SK-N-MC (cell line): ENCODE measurements around the gene TBCEL.
"Not testable (repeated sequence)": the region's sequence is repeated elsewhere in the genome, so short reads cannot be mapped to it uniquely, and the experiment has no call there.

ENCODE experiments used
- DNase-seq: peaks from one replicate; pipeline ENCODE4 v3.0.0-alpha.2; 2011; ENCODE audit warnings: low read depth, low spot score
- H3K27ac ChIP-seq: fragments of 200-600 bp; sonication (generic); 2 replicates; pipeline ENCODE4 v1.5.1; 2016; ENCODE audit warnings: mixed run types
- H3K36me3 ChIP-seq: fragments of 200-600 bp; sonication (generic); 2 replicates; pipeline ENCODE4 v1.6.1; 2017; ENCODE audit warnings: antibody characterized with exemption, low read length, mixed read lengths; ENCODE audit not compliant: insufficient read depth
- H3K4me3 ChIP-seq: fragments of 200-600 bp; sonication (generic); 2 replicates; pipeline ENCODE4 v1.5.1; 2016
- H3K9ac ChIP-seq: fragments of 200-600 bp; sonication (generic); 2 replicates; pipeline ENCODE4 v1.8.0; 2017; ENCODE audit warnings: mixed run types, mixed read lengths; ENCODE audit not compliant: insufficient read length
- H3K9me3 ChIP-seq: fragments of 200-600 bp; sonication (generic); 2 replicates; pipeline ENCODE4 v1.6.1; 2017; ENCODE audit warnings: low read depth, mild to moderate bottlenecking, antibody characterized with exemption, low read length, moderate library complexity, mixed read lengths
- EZH2 ChIP-seq: fragments of 200-600 bp; sonication (generic); IDR thresholded peaks from one replicate; pipeline ENCODE4 v1.6.1; 2017; ENCODE audit warnings: antibody characterized with exemption
- FOXP2 ChIP-seq: optimal IDR thresholded peaks from 2 replicates; pipeline ENCODE3; 2011; ENCODE audit warnings: mild to moderate bottlenecking, moderate library complexity; ENCODE audit not compliant: insufficient read depth; ENCODE audit errors: extremely low read length, control extremely low read depth
- POLR2AphosphoS5 ChIP-seq: IDR thresholded peaks from 2 replicates; pipeline ENCODE4 v1.6.1; 2012; ENCODE audit warnings: mild to moderate bottlenecking, low read depth, low read length, borderline replicate concordance

Gene TBCEL

DNA sequence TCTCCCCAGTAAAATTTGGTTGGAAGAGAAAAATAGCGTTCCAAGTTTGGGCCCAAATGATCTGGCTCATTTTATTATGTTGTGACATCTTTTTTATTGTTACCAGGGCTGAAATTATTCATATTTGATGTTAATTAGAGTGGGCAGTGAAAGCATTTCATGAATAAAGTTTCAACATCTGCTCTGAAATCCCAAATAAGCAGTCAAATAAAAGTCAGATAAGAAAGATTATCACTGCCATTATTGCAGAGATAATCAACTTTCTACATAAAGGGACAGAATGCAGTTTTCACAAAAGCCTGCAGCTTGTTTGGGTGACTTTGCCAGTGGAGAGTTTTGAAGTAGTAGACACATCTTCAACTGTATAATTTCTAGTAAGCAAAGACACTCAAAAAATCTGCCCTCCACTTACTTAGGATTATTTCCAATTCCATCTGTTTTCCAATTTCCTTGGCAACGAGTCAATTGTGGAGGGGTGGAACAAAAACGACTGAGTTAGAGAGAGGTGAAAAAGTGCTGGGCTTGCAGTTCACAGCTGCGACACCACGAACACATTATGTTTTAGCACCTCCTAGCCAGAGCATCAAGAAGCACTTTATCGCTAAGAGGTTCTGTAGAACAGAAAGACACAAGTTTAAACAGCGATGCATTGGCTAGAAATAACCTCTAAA is 86.1 kb downstream of the TBCEL start:
- DNase-seq: no peak
- TF ChIP-seq FOXP2: no peak
- no peak for TF ChIP-seq POLR2AphosphoS5
- TF ChIP-seq EZH2: no peak
- no peak overlapping the region for H3K9ac ChIP-seq
- no peak overlapping the region for H3K27ac ChIP-seq
- no peaks in the 10 kb centered on the region for H3K36me3 ChIP-seq
- H3K9me3 ChIP-seq: no peaks in the 10 kb centered on the region
- no peak overlapping the region for H3K4me3 ChIP-seq

DNA sequence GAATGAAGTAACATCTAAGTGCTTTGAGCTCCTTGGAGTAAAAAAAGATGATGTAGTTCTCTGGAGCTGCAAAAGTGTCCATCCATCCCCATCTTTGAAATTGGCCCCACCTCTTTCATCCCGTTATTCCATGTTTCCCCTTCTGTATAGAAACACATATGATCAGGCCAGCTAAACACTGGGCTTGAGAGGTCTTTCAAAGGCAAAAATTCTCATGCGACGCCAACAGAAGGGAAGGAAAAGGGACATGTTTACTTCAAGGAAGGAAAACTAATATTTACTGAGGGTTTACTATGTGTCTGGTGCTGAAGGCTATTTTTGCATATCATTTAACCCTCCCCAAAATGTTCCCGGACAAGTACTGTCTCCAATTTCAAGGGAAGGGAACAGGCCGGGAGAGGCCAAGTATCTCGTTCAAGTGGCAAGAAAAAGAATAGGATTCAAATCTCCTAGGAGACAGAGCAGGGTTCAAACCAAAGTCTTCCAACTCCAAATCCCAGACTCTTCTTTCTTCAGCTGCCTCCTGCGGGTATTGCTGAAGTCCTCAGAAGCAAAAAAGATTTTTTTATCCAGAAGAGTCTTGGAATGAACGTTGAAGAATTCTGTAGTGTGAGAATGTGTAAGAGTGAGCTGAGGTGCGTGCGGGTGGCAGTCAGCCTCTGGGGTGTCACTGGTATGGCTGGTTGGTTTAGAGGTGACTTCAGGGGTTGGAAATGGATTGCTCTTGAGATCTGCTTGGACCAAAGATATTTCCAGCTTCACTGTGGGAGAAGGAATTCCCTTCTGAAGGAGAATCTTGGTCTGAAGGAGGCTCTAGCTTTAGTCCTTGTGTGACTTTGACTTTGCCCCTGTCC is 87.2 kb downstream of the TBCEL start:
- TF ChIP-seq POLR2AphosphoS5 (no peak), FOXP2 (no peak), EZH2 (no peak)
- H3K4me3 ChIP-seq: no peak overlapping the region
- H3K9ac ChIP-seq: no peak overlapping the region

DNA sequence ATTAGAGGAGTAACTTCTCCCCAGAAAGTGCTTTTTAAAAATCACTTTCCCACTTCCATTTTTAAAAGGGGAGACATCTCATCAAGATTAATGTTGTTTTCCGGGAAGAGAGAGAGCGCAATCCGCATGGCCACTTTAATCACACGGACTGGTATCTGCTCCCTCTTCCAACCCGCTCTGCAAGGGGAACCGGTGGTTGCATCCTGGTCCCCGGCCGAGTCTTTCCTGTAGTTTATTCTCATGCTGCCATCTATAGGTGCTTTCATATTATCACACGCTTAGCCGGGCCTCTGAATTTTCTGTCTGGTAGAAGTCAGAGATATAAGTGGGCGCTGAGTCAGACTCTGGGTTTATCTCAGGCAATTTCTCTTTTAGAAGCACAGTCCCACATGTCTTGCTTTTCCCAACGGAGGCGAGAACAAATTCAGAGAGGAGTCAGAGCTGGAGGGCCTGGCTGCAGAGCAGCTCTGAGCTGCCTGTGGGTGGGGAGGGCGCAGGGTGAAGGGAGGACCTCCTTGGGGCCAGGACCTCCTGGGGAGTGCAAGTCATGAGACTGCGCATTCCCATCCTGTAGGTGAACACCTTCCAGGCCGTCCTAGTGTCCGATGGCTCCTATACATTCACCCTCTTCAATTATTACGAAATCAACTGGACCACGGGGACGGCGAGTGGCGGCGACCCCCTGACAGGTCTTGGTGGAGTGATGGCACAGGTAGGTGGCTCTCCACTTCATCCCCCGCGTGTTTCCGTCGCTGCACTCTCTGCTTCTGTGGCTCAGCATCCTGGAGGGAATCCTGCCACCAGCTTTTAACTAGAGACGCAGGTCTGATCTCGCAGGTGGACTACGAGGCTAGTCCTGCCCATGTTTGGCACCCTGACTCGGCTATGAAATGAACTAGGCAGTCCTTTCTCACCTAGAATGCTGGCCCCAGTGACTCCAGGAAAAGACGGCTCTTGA is 88.9 kb downstream of the TBCEL start:
- Histone ChIP-seq H3K9ac (no peak overlapping the region), H3K9me3 (no peaks in the 10 kb centered on the region), H3K4me3 (no peak overlapping the region), H3K36me3 (no peaks in the 10 kb centered on the region), H3K27ac (no peak overlapping the region)
- DNase-seq: no peak
- TF ChIP-seq POLR2AphosphoS5 (no peak), FOXP2 (no peak), EZH2 (no peak)

More for the DNA sequence above, 87.2 kb downstream of the TBCEL start:
- no peaks in the 10 kb centered on the region for H3K9me3 ChIP-seq
- no peaks in the 10 kb centered on the region for H3K36me3 ChIP-seq
- no peak for DNase-seq
- no peak overlapping the region for H3K27ac ChIP-seq

DNA sequence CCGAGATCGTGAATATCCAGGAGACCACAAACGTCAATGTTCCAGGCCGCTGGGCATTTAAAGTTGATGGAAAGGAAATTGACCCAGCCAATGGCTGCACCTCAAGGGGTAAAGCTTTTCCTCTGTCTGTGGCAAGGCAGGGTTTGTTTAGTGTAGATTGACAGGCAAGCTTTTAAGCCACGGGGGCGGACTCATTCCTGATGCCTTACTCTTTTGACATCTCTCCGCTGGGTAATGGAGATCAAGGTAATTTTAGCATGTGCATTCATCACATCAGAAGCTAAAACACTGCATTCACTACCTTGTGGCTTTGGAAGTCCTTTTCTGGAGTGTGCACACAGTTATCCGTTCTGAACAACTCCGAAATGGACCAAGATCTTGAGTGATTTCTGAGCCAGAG is 89.7 kb downstream of the TBCEL start:
- no peak overlapping the region for H3K9ac ChIP-seq
- TF ChIP-seq FOXP2: no peak
- H3K9me3 ChIP-seq: no peaks in the 10 kb centered on the region
- no peaks in the 10 kb centered on the region for H3K36me3 ChIP-seq
- no peak overlapping the region for H3K4me3 ChIP-seq
- no peak for DNase-seq
- H3K27ac ChIP-seq: no peak overlapping the region

DNA sequence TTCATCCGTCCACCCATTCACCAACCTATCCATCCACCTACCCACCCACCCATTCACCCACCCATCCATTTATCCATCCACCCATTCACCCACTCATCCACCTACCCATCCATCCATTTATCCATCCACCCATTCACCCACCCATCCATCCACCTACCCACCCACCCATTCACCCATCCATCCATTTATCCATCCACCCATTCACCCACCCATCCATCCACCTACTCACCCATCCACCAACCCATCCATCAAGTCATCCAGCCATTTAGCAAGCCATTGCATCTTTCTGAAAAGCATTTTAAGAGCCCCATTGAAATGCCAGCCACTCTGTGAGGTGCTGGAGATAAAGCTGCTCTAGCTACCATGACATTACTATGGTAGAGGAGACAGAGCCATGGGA is 91.1 kb downstream of the TBCEL start:
- not testable (repeated sequence) for H3K36me3 ChIP-seq, H3K9me3 ChIP-seq, H3K27ac ChIP-seq, H3K4me3 ChIP-seq, H3K9ac ChIP-seq, DNase-seq

DNA sequence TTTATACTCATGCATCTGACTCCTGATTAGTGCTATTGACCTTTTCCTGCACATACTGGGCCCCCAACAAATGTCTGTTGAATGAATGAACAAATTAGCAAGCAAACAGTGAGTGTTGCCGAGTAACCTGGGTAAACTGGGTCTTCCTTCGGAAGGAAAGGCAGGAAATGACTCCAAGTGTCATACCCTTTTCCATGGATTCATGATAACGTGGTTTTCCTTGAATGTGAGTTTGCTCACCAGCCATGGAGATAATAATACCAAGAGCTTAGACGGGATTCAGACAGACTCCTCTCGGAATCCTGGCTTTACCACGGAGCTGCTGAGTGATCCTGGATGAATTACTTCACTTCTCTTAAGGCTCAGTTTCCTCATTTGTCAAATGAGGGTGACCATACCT is 93.9 kb downstream of the TBCEL start:
- DNase-seq: no peak
- Histone ChIP-seq H3K4me3 (no peak overlapping the region), H3K9ac (no peak overlapping the region), H3K27ac (no peak overlapping the region), H3K9me3 (no peaks in the 10 kb centered on the region), H3K36me3 (no peaks in the 10 kb centered on the region)
- TF ChIP-seq FOXP2 (no peak), POLR2AphosphoS5 (no peak), EZH2 (no peak)

DNA sequence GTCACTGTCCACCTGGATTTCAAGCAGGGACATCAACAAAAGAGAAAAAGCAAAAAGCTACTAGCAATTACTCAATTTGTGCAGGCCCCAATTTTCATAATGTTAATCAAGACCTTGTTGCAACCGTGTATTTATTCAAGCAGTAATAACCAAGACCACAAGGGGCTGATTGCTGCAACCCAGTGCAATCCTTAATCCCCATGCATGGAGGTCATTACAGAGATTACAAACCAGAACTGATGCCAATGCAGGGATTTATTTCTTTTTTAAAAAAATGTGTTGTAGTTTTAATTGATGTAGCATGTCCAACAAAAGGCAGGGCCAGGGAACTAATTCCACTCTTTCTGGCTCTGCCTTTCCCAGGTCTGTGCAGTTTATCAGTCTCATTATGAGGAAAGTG is 95.5 kb downstream of the TBCEL start:
- H3K36me3 ChIP-seq: no peaks in the 10 kb centered on the region
- no peak overlapping the region for H3K4me3 ChIP-seq
- H3K9me3 ChIP-seq: no peaks in the 10 kb centered on the region
- no peak overlapping the region for H3K27ac ChIP-seq
- no peak for TF ChIP-seq FOXP2
- TF ChIP-seq POLR2AphosphoS5: no peak
- TF ChIP-seq EZH2: no peak
- H3K9ac ChIP-seq: no peak overlapping the region
- no peak for DNase-seq

DNA sequence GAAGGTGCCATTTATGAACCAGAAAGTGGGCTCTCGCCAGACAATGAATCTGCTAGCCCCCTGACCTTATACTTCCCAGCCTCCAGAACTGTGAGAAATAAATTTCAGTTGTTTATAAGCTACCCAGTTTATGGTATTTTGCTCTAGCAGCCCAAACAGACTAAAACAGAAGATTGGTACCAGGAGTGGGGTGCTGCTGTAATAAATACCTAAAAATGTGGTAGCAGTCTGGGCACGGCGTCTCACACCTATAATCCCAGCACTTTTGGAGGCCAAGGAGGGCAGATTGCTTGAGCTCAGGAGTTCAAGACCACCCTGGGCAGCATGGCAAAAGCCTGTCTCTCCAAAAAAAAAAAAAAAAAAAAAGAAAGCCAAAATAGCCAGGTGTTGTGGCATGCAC is 98.4 kb downstream of the TBCEL start:
- no peak for DNase-seq
- Histone ChIP-seq H3K36me3 (no peaks in the 10 kb centered on the region), H3K9ac (no peak overlapping the region), H3K9me3 (no peaks in the 10 kb centered on the region), H3K27ac (no peak overlapping the region), H3K4me3 (no peak overlapping the region)
- no peak for TF ChIP-seq FOXP2
- TF ChIP-seq EZH2: no peak
- TF ChIP-seq POLR2AphosphoS5: no peak
